WTC11 (cell line): ENCODE data around the gene SLC2A9.

Experiments used
- FOXJ3 ChIP-seq: sonication (generic); formaldehyde crosslinking; IDR thresholded peaks from 2 replicates; pipeline ENCODE4 v1.9.0; 2021; ENCODE audit warnings: missing genetic modification reagents, mild to moderate bottlenecking, borderline replicate concordance
- NR3C1 ChIP-seq: sonication (generic); formaldehyde crosslinking; conservative IDR thresholded peaks from 2 replicates; pipeline ENCODE4 v1.8.1; 2023; ENCODE audit warnings: low read depth, mild to moderate bottlenecking, missing genetic modification reagents
- TCF7 ChIP-seq: sonication (generic); formaldehyde crosslinking; IDR thresholded peaks from 2 replicates; pipeline ENCODE4 v1.8.0; 2022; ENCODE audit warnings: mild to moderate bottlenecking, low read depth, missing genetic modification reagents, moderate library complexity
- TP53 ChIP-seq: sonication (generic); formaldehyde crosslinking; IDR thresholded peaks from 2 replicates; pipeline ENCODE4 v1.8.1; 2023; ENCODE audit warnings: mild to moderate bottlenecking, missing genetic modification reagents
- ZNF232 ChIP-seq: sonication (generic); formaldehyde crosslinking; IDR thresholded peaks from 2 replicates; pipeline ENCODE4 v1.8.0; 2022; ENCODE audit warnings: mild to moderate bottlenecking, missing genetic modification reagents
- TF ChIP-seq, protein P1 (sequence below): sonication (generic); formaldehyde crosslinking; IDR thresholded peaks from 2 replicates; pipeline ENCODE4 v1.8.1; 2022; ENCODE audit warnings: low read depth, missing genetic modification reagents, borderline replicate concordance
- TF ChIP-seq, protein P2 (sequence below): fragments of 200-600 bp; IDR thresholded peaks from 2 replicates; pipeline ENCODE4 v1.8.0; 2022; ENCODE audit warnings: antibody characterized with exemption
- TF ChIP-seq, protein P3 (sequence below): sonication (generic); formaldehyde crosslinking; IDR thresholded peaks from 2 replicates; pipeline ENCODE4 v1.8.0; 2022; ENCODE audit warnings: mild to moderate bottlenecking, missing genetic modification reagents
- TF ChIP-seq, protein P4 (sequence below): fragments of 250-450 bp; sonication (Bioruptor Pico); conservative IDR thresholded peaks from 2 replicates; pipeline ENCODE4 v1.9.0; 2021; ENCODE audit warnings: mild to moderate bottlenecking
- TF ChIP-seq, protein P5 (sequence below): sonication (generic); formaldehyde crosslinking; conservative IDR thresholded peaks from 2 replicates; pipeline ENCODE4 v1.8.1; 2023; ENCODE audit warnings: mild to moderate bottlenecking, low read depth, missing genetic modification reagents, moderate library complexity
- TF ChIP-seq, protein P6 (sequence below): sonication (generic); formaldehyde crosslinking; IDR thresholded peaks from 2 replicates; pipeline ENCODE4 v1.8.1; 2023; ENCODE audit warnings: mild to moderate bottlenecking, missing genetic modification reagents, moderate library complexity
- TF ChIP-seq, protein P7 (sequence below): sonication (generic); formaldehyde crosslinking; IDR thresholded peaks from 2 replicates; pipeline ENCODE4 v1.8.1; 2023; ENCODE audit warnings: mild to moderate bottlenecking, missing genetic modification reagents
- TF ChIP-seq, protein P8 (sequence below): fragments of 250-450 bp; sonication (Bioruptor Pico); IDR thresholded peaks from 2 replicates; pipeline ENCODE4 v1.9.0; 2021; ENCODE audit warnings: moderate library complexity, mild to moderate bottlenecking, inconsistent platforms, borderline replicate concordance

DNA sequence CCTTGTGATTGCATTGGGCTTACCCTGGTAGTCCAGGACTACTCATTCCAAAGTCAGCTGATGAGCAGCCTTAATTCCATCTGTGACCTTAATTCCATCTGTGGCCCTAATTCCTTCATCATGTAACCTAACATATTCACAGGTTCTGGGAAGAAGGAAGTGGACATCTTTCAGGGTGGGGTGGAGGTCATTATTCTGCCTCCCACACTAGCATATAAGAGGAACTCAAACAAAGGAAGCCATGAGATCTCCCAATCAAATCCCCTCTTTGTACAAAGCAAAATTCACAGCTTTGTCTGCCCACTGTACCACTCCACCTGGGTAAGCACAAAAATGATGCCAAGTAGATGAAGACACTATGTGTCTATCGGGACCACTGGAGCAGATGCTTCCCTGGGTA, 87.3 kb downstream of the SLC2A9 start:
- TF ChIP-seq, protein P1, sequence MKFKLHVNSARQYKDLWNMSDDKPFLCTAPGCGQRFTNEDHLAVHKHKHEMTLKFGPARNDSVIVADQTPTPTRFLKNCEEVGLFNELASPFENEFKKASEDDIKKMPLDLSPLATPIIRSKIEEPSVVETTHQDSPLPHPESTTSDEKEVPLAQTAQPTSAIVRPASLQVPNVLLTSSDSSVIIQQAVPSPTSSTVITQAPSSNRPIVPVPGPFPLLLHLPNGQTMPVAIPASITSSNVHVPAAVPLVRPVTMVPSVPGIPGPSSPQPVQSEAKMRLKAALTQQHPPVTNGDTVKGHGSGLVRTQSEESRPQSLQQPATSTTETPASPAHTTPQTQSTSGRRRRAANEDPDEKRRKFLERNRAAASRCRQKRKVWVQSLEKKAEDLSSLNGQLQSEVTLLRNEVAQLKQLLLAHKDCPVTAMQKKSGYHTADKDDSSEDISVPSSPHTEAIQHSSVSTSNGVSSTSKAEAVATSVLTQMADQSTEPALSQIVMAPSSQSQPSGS (CRISPR knock-in tag): no peak
- no peak for TF ChIP-seq TCF7 (CRISPR knock-in tag)
- TF ChIP-seq, protein P2, sequence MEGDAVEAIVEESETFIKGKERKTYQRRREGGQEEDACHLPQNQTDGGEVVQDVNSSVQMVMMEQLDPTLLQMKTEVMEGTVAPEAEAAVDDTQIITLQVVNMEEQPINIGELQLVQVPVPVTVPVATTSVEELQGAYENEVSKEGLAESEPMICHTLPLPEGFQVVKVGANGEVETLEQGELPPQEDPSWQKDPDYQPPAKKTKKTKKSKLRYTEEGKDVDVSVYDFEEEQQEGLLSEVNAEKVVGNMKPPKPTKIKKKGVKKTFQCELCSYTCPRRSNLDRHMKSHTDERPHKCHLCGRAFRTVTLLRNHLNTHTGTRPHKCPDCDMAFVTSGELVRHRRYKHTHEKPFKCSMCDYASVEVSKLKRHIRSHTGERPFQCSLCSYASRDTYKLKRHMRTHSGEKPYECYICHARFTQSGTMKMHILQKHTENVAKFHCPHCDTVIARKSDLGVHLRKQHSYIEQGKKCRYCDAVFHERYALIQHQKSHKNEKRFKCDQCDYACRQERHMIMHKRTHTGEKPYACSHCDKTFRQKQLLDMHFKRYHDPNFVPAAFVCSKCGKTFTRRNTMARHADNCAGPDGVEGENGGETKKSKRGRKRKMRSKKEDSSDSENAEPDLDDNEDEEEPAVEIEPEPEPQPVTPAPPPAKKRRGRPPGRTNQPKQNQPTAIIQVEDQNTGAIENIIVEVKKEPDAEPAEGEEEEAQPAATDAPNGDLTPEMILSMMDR: no peak
- TF ChIP-seq, protein P3, sequence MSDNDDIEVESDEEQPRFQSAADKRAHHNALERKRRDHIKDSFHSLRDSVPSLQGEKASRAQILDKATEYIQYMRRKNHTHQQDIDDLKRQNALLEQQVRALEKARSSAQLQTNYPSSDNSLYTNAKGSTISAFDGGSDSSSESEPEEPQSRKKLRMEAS (CRISPR knock-in tag): no peak
- no peak for TF ChIP-seq TP53 (CRISPR knock-in tag)
- TF ChIP-seq, protein P4, sequence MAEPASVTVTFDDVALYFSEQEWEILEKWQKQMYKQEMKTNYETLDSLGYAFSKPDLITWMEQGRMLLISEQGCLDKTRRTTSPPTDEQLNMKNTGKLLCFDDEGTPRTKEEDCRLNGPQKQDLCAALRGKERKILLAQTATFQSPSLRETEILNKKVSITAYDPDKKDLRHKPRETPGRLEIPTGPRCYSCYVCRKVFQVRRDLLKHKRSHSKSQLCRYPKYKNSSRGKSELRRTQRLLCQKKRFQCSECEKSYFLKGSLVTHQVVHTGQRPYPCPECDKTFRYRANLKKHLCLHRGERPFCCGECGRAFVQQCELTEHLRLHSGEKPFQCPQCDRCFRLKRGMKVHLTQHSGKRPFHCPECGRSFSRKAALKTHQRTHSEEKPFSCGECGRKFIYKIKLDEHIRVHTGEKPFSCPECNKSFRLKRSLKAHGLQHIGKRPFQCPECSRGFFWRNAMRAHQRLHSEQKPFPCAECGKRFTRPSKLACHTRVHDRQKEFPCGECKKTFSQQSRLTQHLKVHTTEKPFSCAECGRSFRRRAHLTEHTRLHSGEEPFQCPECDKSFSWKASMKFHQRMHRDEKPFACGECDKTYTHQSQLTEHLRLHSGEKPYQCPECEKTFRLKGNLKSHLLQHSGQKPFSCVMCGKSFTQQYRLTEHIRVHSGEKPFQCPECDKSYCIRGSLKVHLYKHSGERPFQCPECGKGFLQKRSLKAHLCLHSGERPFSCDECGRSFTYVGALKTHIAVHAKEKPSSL (CRISPR knock-in tag): no peak
- TF ChIP-seq, protein P5, sequence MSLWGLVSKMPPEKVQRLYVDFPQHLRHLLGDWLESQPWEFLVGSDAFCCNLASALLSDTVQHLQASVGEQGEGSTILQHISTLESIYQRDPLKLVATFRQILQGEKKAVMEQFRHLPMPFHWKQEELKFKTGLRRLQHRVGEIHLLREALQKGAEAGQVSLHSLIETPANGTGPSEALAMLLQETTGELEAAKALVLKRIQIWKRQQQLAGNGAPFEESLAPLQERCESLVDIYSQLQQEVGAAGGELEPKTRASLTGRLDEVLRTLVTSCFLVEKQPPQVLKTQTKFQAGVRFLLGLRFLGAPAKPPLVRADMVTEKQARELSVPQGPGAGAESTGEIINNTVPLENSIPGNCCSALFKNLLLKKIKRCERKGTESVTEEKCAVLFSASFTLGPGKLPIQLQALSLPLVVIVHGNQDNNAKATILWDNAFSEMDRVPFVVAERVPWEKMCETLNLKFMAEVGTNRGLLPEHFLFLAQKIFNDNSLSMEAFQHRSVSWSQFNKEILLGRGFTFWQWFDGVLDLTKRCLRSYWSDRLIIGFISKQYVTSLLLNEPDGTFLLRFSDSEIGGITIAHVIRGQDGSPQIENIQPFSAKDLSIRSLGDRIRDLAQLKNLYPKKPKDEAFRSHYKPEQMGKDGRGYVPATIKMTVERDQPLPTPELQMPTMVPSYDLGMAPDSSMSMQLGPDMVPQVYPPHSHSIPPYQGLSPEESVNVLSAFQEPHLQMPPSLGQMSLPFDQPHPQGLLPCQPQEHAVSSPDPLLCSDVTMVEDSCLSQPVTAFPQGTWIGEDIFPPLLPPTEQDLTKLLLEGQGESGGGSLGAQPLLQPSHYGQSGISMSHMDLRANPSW (CRISPR knock-in tag): no peak
- TF ChIP-seq NR3C1: no peak
- TF ChIP-seq, protein P6, sequence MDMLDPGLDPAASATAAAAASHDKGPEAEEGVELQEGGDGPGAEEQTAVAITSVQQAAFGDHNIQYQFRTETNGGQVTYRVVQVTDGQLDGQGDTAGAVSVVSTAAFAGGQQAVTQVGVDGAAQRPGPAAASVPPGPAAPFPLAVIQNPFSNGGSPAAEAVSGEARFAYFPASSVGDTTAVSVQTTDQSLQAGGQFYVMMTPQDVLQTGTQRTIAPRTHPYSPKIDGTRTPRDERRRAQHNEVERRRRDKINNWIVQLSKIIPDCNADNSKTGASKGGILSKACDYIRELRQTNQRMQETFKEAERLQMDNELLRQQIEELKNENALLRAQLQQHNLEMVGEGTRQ (CRISPR knock-in tag): no peak
- TF ChIP-seq ZNF232 (CRISPR knock-in tag): no peak
- TF ChIP-seq, protein P7, sequence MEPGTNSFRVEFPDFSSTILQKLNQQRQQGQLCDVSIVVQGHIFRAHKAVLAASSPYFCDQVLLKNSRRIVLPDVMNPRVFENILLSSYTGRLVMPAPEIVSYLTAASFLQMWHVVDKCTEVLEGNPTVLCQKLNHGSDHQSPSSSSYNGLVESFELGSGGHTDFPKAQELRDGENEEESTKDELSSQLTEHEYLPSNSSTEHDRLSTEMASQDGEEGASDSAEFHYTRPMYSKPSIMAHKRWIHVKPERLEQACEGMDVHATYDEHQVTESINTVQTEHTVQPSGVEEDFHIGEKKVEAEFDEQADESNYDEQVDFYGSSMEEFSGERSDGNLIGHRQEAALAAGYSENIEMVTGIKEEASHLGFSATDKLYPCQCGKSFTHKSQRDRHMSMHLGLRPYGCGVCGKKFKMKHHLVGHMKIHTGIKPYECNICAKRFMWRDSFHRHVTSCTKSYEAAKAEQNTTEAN: no peak
- TF ChIP-seq, protein P8, sequence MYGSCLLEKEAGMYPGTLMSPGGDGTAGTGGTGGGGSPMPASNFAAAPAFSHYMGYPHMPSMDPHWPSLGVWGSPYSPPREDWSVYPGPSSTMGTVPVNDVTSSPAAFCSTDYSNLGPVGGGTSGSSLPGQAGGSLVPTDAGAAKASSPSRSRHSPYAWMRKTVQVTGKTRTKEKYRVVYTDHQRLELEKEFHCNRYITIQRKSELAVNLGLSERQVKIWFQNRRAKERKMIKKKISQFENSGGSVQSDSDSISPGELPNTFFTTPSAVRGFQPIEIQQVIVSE: no peak
- TF ChIP-seq FOXJ3: no peak
